Right renal pelvis (tissue), 4 donors: ENCODE data around the gene MRTFB. TPM values are rescaled to one million over a fixed set of nuclear protein-coding genes. Genes with fewer than 3 reads are reported as not detected.

Source experiments
- DNase-seq, 4 donors: peaks; one replicate each; pipeline ENCODE4 v3.0.0-alpha.2; 2013; ENCODE audit warnings: low read depth in 4 of 4, low spot score in 3 of 4, missing footprints in 1 of 4
- polyA plus RNA-seq, 4 donors: library from polyadenylated mRNA; unstranded; fragments of 120-200 nt; gene quantifications; one replicate each; pipeline ENCODE4 v1.2.1, GENCODE V29; 2013; ENCODE audit not compliant: insufficient read length in 4 of 4

The MRTFB gene
- polyA plus RNA-seq, 4 donors: 29.0 to 37.4 (median 34.8) TPM

- DNase-seq: no peak
These were observed 232.7 kb downstream of the MRTFB start for GRCh38 chr16:14303639-14304394.

DNA sequence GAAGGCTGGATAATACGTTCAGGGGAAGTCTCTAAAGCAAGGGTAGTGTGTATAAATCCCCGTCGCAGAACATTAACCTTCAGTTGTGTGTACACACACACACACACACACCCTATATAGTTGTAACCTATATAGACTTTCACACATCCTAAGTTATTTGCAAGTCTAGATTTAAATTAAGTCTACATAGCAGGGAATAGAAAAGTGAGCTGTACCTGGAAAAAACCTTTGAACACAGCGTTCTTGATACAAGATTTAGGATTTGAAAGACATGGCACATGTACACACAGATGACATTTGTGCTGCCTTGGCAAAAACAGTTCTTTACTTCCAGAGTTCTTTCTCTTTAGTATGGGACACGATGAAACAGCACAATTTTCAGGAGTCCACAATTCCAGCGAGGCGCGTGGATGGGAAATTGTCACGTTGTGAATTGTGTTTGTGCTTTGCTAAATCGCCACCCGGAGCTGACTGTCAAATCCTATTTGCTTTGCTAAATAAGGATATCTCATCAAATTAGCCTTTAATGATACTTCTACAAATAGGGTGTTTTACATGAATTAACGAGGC lies 233.9 kb downstream of the MRTFB start:
- no peak for DNase-seq

DNA sequence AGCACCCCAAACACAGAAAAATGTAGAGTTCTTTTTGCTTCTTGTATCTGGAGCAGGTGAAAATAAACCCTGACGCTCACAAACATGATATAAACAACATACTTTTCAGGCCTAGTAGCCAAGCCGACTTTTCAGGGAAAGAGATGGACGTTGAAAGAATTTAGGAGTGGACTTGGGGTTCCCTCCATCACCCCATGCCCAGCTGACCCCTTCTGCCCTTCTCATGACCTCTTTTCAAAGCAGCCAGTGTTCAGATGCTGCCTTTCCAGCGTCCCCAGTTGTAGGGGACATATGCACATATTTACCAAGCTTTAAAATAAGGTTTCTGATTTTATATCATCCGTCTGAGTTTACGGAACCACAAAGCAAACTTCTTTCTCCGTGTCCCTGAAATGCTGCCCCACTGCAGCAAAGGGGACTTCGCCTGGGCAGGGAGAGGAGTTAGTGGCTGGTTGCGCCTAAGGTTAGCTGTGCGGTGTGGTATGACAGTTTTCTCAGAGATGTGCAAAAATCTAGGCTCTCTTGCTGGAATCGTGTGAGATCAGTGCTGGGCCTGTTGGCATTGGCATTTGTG lies 235.5 kb downstream of the MRTFB start:
- no peak for DNase-seq

DNA sequence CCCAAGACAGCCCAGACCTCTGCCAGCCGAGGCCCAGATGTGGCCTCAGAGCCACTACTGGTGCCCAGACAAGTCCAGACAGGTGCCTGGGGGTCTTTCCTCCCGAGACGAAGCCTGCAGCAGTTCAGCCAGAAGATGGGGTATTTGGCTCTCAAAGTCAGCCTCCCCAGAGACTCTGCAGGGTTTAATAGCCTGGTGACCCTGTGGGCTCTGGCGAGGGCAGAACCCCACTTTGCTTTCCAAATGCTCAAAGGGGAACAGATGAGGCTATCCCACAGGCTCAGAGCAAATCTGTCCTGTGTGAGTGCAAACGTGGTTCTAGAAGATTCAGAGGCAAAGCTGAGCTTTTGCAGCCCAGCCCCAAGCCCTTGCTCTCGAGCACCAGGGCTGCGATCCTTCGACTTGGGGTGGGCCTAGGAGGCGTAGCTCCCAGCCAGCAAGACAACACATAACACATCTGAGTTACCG lies 236.0 kb downstream of the MRTFB start:
- no peak for DNase-seq

DNA sequence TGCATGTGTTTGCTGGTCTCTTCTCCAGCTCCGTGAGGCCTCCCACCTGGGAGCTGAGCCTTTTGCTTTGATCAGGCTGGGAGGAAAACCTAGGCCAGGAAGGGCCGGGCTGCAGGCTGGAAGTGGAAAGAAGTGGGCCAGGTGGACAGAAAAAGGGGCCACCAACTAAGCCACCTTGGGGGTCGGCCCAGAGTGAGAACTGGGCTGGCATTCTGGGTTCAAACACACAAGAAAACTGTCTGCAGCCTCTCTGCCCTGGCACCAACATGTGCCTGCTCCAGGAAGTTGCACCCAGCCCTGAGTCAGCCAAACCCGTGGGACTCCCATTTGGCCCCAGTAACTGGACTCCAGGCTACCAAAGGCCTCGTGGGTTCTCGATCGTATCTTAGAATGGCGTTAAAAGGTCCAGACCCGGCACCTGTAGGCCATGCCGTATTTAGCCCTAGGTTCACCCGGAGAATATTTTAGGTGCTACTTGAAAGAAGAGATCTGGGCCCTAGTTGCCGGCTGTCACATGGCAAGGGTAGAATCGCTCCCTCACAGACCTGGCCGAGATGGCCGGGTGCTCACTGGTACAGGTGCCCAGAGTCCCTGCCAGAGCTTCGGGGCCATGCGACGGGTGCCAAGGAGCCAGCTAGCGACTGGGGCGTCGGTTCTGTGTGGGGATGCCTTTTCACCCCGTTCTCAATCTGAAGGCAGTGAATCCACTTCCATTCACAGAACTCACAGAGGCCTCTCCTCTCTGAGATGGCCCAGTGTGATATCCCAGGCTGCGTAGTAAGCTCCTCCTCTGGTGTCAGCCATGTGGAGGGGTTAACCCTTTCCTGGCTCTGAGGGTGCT lies 236.6 kb downstream of the MRTFB start:
- no peak for DNase-seq

DNA sequence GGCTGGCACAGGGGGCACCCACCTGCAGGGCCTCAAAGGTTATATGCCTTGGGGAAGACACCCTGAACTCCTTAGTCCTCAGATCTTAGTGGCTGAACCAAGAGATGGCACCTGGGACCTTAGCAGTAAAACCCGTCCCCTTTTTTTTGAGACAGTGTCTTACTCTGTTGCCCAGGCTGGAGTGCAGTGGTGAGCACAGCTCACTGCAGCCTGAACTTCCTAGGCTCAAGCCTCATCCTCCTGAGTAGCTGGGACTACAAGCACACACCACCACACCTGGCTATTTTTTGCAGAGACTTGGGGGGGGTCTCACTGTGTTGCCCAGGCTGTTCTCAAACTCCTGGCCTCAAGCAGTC lies 237.2 kb downstream of the MRTFB start:
- no peak for DNase-seq

DNA sequence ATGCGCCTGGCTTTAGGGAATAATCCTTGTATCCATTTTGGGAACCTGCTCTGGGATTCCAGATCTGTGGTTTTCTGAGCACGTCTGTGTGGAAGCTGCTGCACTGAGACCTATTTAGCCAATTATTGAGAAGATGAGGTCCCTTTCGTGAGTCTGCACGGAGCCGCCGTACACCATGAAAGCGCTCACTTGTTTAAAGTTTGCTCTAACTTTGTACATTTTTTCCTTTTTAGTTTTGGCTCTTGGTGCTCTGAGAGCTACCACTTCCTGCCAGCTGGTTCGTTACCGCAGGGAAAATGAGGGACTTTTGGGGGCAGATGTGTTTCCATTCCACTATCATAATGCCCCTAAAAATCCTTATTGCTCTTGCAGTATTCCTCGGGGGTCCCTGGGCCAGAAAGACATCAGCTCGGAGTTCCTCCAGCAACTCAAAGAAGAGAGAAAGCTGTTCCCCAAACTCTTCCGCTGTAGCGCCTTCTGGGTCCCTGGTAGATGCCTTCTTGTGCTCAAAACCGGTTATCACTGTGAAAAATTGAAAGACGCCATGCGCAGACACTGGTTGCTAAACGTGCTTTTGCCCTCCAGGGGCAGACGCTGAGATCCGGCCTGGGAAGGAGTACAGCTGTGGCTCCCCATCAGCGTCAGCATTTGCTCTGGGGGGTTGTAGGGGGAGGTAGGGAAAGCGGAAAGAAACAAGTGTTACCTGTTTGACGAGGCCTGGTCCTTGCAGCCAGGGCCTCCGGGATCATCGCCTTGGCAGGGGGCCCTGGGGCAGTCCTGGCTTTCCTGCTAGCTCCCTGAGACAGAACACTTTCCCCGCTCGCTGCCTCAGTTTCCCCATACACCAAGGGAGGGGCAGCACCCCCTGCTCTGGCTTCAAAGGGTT lies 238.1 kb downstream of the MRTFB start:
- DNase-seq: no peak

- no peak for DNase-seq
These were observed 238.8 kb downstream of the MRTFB start for GRCh38 chr16:14309906-14310305.

- no peak for DNase-seq
These were observed 239.4 kb downstream of the MRTFB start for GRCh38 chr16:14310519-14310991.

GRCh38 chr16:14314116-14314515 lies 243.0 kb downstream of the MRTFB start:
- no peak for DNase-seq

DNA sequence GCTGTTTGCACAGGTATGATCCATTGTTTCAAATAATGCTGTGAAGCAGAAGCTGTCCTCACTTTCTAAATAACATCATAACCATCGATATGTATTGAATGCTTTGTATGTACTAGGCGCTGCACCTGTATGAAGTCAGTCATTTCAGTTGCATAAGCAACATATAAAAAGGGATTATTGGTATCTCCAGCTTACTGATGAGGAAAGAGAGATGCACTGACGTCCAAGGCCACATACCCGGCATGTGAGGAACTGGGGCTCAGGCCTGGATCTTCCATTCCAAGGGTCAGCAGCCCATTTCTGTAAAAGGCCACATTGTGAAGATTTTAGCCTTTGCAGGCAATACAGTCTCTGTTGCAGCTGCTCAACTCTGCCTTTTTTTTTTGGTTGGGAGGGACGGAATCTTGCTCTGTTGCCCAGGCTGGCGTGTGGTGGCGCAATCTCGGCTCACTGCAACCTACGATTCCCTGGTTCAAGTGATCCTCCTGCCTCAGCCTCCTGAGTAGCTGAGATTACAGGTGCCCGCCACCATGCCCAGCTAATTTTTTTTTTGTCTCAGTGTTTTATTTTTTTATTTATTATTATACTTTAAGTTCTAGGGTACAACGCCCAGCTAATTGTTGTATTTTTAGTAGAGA lies 244.7 kb downstream of the MRTFB start:
- DNase-seq: no peak

Other genes starting within 250 kb of the MRTFB start
- gene ERCC4, start 151.2 kb upstream of the MRTFB start, polyA plus RNA-seq: 10 to 100 TPM; 10.7 to 18.5 (median 15.6) TPM